ENCODE data around the gene HOMEZ. TPM values are rescaled to one million over a fixed set of nuclear protein-coding genes. Genes with fewer than 3 reads are reported as not detected.
"Not testable (repeated sequence)": the region's sequence is repeated elsewhere in the genome, so short reads cannot be mapped to it uniquely, and the experiment has no call there.

HOMEZ gene
- total and polyA plus RNA-seq, 2 experiments from 2014 or later, result 5.3 to 7.9 TPM

GRCh38 chr14:23241061-23241715 lies 44.7 kb downstream of the HOMEZ start:
- not testable (repeated sequence) for H3F3A ChIP-seq (replicated peaks; ENCODE audit: low read depth); H3K4me3 ChIP-seq; H3K4me3 Mint-ChIP-seq; ATAC-seq; H3K9me2 ChIP-seq (ENCODE audit: insufficient read depth); H3K4me1 ChIP-seq (ENCODE audit: insufficient read depth); H3K27ac ChIP-seq (ENCODE audit: low read depth); H3K27me3 ChIP-seq (ENCODE audit: insufficient read depth); H3K27me3 Mint-ChIP-seq (ENCODE audit: insufficient read depth, low read depth, poor library complexity); H3K36me3 Mint-ChIP-seq (ENCODE audit: low read depth); H4K20me1 ChIP-seq (replicated peaks; ENCODE audit: insufficient read depth); H3K27ac Mint-ChIP-seq; H3K79me2 ChIP-seq (replicated peaks; ENCODE audit: insufficient read depth); H3K36me3 ChIP-seq (ENCODE audit: insufficient read depth); H3K4me2 ChIP-seq; H3K9me3 Mint-ChIP-seq; DNase-seq (ENCODE audit: low spot score)
- H3K4me1 Mint-ChIP-seq, result peaks cover 15% of the 10 kb centered on the region
- H2AFZ ChIP-seq, result peak overlapping the region; percentile 9; the same call in 1 of the 2 replicates

DNA sequence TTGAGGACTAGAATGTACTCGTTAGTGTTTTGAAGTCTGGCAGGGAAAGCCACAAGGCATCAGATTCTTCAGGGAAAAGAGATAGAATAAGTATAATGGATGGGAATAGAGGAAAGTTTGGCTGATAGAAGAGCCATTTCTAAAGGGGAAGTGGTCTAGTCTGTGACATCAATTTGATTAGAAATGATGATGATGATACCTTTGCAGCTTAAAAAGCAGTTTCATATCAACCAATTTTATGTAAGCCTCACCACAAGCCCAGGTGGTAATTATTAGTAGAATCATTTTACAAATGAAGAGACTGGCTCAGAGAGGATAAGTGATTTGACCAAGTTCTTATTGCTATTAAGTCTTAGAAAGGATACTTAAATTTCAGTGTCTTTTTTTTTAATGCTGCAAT lies 45.3 kb downstream of the HOMEZ start:
- H3K36me3 ChIP-seq (ENCODE audit: insufficient read depth), result no peaks in the 10 kb centered on the region
- no peak overlapping the region for H3K27ac Mint-ChIP-seq
- no peaks in the 10 kb centered on the region for H3K36me3 Mint-ChIP-seq (ENCODE audit: low read depth)
- no peaks in the 10 kb centered on the region for H4K20me1 ChIP-seq (replicated peaks; ENCODE audit: insufficient read depth)
- no peak overlapping the region for H3K4me2 ChIP-seq
- no peaks in the 10 kb centered on the region for H3K27me3 ChIP-seq (ENCODE audit: insufficient read depth)
- H3K4me1 ChIP-seq (ENCODE audit: insufficient read depth), result peaks cover 6% of the 10 kb centered on the region
- peaks cover 6% of the 10 kb centered on the region for H3K27me3 Mint-ChIP-seq (ENCODE audit: insufficient read depth, low read depth, poor library complexity)
- TF ChIP-seq EZH2phosphoT487 (IDR thresholded peaks at IDR 0.05; ENCODE audit: unreplicated experiment) (no peak), REST (IDR thresholded peaks at IDR 0.05; ENCODE audit: unreplicated experiment) (no peak)
- H3K9me2 ChIP-seq (ENCODE audit: insufficient read depth), result no peaks in the 10 kb centered on the region
- H2AFZ ChIP-seq, result no peak overlapping the region
- no peaks in the 10 kb centered on the region for H3K79me2 ChIP-seq (replicated peaks; ENCODE audit: insufficient read depth)
- no peaks in the 10 kb centered on the region for H3F3A ChIP-seq (replicated peaks; ENCODE audit: low read depth)
- DNase-seq (ENCODE audit: low spot score) (no peak), ATAC-seq (no peak)
- peaks cover 15% of the 10 kb centered on the region for H3K4me1 Mint-ChIP-seq
- no peak overlapping the region for H3K4me3 ChIP-seq
- H3K9me3 Mint-ChIP-seq, result no peaks in the 10 kb centered on the region
- H3K27ac ChIP-seq (ENCODE audit: low read depth), result no peak overlapping the region
- no peak overlapping the region for H3K4me3 Mint-ChIP-seq

- peaks cover 10% of the 10 kb centered on the region for H3K4me1 Mint-ChIP-seq
- peak; percentile 99 for ATAC-seq
- DNase-seq (ENCODE audit: low spot score), result peak; percentile 99
- Histone ChIP-seq H3K36me3 (ENCODE audit: insufficient read depth) (no peaks in the 10 kb centered on the region), H3K4me2 (peak within 1 kb of the TSS; percentile 77), H3K27ac (ENCODE audit: low read depth) (peak within 1 kb of the TSS; percentile 67; the same call in 1 of the 2 replicates), H2AFZ (peak within 1 kb of the TSS; percentile 65; the same call in 1 of the 2 replicates), H3K4me3 (peak within 1 kb of the TSS; percentile 56), H3K4me1 (ENCODE audit: insufficient read depth) (peaks cover 6% of the 10 kb centered on the region), H3K27me3 (ENCODE audit: insufficient read depth) (no peaks in the 10 kb centered on the region), H4K20me1 (replicated peaks; ENCODE audit: insufficient read depth) (no peaks in the 10 kb centered on the region), H3K9me2 (ENCODE audit: insufficient read depth) (no peaks in the 10 kb centered on the region), H3K79me2 (replicated peaks; ENCODE audit: insufficient read depth) (no peaks in the 10 kb centered on the region), H3F3A (replicated peaks; ENCODE audit: low read depth) (no peaks in the 10 kb centered on the region)
- H3K27me3 Mint-ChIP-seq (ENCODE audit: insufficient read depth, low read depth, poor library complexity), result peaks cover 7% of the 10 kb centered on the region
- H3K27ac Mint-ChIP-seq, result no peak within 1 kb of the TSS
- peak within 1 kb of the TSS; percentile 55 for H3K4me3 Mint-ChIP-seq
- H3K9me3 Mint-ChIP-seq, result peaks cover 2% of the 10 kb centered on the region; the same call in 2 of the 3 replicates
- peaks cover 2% of the 10 kb centered on the region; the same call in 2 of the 3 replicates for H3K36me3 Mint-ChIP-seq (ENCODE audit: low read depth)
- no peak for TF ChIP-seq JUNB (IDR thresholded peaks at IDR 0.05; ENCODE audit: unreplicated experiment)
- TF ChIP-seq POLR2AphosphoS5 (IDR thresholded peaks at IDR 0.05; ENCODE audit: low read depth), result peak; percentile 82
- TF ChIP-seq, protein P1, sequence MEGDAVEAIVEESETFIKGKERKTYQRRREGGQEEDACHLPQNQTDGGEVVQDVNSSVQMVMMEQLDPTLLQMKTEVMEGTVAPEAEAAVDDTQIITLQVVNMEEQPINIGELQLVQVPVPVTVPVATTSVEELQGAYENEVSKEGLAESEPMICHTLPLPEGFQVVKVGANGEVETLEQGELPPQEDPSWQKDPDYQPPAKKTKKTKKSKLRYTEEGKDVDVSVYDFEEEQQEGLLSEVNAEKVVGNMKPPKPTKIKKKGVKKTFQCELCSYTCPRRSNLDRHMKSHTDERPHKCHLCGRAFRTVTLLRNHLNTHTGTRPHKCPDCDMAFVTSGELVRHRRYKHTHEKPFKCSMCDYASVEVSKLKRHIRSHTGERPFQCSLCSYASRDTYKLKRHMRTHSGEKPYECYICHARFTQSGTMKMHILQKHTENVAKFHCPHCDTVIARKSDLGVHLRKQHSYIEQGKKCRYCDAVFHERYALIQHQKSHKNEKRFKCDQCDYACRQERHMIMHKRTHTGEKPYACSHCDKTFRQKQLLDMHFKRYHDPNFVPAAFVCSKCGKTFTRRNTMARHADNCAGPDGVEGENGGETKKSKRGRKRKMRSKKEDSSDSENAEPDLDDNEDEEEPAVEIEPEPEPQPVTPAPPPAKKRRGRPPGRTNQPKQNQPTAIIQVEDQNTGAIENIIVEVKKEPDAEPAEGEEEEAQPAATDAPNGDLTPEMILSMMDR (conservative IDR thresholded peaks at IDR 0.05; ENCODE audit: low read depth in 2 of 2), result peak in 1 of 2 experiments; percentile 23; a peak in 1 of 4 replicates
These were observed 47.9 kb downstream of the HOMEZ start, which contains the start of gene RNF212B for GRCh38 chr14:23237772-23238594. RNF212B (plus strand) TSS chr14:23237936; CDS start chr14:23240346, 2,410 bp downstream.
